Measurements from ENCODE around the gene FMNL2.

DNA sequence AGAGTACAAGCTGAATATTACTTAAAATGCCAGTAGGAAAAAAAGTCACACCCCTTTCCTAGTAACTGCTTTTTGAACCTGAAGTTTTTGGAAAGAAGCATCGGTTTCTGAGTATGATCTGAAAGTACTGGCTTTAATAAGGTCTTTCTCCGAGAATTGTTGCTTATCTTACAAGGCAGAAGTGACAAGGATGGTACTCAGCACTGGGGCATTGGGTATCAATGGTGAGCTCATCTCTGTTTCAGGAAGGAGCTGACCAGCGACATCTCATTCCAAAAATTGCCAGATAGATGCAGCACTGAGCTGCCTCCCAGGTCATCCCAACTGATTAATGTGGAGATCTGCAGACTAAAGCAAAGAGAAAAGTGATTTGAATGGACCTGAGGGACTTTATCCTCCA is 85.4 kb downstream of the FMNL2 start:
- TF ChIP-seq, protein P1, sequence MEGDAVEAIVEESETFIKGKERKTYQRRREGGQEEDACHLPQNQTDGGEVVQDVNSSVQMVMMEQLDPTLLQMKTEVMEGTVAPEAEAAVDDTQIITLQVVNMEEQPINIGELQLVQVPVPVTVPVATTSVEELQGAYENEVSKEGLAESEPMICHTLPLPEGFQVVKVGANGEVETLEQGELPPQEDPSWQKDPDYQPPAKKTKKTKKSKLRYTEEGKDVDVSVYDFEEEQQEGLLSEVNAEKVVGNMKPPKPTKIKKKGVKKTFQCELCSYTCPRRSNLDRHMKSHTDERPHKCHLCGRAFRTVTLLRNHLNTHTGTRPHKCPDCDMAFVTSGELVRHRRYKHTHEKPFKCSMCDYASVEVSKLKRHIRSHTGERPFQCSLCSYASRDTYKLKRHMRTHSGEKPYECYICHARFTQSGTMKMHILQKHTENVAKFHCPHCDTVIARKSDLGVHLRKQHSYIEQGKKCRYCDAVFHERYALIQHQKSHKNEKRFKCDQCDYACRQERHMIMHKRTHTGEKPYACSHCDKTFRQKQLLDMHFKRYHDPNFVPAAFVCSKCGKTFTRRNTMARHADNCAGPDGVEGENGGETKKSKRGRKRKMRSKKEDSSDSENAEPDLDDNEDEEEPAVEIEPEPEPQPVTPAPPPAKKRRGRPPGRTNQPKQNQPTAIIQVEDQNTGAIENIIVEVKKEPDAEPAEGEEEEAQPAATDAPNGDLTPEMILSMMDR (IDR thresholded peaks at IDR 0.05): no peak
- TF ChIP-seq ZFX (IDR thresholded peaks at IDR 0.05; ENCODE audit: borderline replicate concordance): no peak
